Epidermal melanocyte (primary cell): ENCODE measurements around the gene CHST13.

Experiments
- DNase-seq: peaks from one replicate; pipeline ENCODE4 v3.0.0; 2011; ENCODE audit warnings: low spot score; ENCODE audit not compliant: insufficient read length

CHST13 gene, protein sequence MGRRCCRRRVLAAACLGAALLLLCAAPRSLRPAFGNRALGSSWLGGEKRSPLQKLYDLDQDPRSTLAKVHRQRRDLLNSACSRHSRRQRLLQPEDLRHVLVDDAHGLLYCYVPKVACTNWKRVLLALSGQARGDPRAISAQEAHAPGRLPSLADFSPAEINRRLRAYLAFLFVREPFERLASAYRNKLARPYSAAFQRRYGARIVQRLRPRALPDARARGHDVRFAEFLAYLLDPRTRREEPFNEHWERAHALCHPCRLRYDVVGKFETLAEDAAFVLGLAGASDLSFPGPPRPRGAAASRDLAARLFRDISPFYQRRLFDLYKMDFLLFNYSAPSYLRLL

DNA sequence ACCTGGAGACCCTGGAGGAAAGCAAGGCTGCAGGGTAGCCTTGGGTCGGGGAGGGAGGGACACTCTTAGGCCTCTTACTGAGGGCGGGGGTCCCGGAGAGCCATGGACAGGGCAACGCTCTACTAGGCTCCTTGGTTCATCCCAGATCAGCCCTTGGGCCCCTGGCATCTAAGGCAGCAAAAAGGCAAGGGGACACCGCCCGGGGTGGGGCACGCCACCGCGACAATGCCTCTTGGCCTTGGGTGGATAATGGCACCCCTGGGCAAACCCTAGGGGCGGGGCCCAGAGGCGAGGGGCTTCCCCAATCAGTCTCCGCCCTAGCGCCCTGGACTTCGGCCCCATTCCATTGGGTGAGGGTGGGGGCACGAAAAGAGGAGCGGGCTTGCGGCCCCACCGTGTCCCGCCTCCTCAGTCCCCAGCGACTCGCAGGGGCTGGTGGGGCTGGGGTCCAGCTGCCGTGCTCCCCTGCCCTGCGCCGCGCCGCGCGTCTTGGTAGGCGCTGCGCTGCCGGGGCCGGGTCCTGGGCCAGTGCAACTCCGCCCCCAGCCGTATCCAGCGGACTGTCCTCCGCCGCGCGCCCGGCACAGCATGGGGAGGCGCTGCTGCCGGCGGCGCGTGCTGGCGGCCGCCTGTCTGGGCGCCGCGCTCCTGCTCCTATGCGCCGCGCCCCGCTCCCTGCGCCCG lies at the start of gene CHST13:
TSS of gene CHST13 (plus strand) at position 411 of the 684 bp plus-strand sequence. CDS start at position 589, 178 bp downstream.
- DNase-seq, result no peak

DNA sequence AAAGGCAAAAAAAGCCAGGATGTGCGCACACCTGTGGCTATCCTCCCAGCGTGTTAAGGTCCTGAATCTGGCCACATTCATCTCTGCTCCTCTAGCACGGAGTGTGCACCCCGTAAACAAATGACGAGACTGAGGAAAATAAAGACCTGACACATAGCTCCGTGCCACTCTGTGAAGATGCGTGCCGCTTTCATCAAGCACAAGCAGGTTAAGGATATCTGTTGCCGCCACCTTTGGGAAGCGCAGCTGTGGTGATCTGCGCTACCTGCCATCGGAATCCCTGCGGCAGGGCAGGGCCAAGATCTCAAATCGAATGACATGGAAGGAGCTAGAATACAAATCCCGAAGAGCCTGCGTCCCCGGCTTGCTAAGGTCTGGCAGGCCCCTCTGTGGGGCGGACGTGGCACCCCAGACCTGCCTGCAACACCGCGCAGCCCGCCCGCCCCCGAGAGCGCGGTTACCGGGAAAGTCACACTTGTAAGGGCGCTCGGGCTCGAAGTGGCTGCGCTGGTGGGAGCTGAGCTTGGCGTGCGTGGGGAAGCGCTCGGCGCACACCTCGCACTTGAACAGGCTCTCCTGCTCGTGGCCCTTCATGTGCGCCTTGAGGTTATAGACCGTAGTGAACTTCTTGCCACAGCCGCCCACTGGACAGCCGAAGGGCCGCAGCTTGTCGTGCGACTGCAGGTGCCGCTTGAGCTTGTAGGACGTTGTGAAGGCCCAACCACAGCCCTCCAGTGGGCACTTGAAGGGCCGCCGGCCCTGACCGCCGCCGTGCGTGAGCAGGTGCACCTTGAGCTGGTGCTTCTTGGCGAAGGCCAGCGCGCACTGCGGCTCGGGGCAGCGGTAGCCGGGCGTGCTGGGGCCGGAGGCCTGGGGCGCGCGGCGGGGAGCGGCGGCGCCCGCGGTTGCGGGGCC lies 49.2 kb upstream of the CHST13 start:
- no peak for DNase-seq

DNA sequence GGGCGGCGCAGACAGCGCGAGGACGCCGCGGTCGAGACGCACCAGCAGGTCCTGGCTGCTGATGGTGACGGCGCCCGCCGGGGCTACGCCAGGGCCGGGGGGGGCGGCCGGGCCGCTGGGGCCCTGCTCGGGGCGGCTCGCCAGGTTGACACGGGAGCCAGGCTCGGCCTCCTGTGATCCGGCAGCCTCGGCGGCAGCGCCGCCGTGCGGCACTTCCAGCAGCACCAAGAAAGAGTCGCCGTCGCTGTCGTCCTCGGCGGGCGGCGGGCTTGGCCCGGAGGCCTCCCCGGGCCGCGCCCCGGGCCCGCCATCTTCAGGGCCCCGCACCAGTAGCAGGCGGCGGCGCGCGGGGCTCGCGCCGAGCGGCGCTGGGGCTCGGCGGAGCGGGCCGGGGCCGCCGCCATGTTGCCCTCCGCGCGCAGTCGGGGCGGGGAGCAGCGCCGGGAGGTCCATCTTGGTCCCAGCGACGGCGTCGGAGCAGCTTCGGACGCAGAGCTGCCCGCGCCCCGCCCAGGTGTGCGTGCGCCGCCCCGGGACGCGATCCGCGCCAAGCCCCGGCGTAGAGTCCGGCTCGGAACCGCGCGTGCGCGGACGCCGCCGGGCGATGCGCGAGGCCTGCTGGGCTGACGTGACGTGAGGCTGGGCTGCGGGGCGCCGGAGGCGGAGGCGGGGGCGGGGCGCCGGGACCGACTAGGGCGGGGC lies 48.4 kb upstream of the CHST13 start, which contains the start of gene ZXDC:
TSS of gene ZXDC (minus strand) at position 479 of the 702 bp plus-strand sequence. CDS start at position 453, 26 bp downstream.
- peak; percentile 99 for DNase-seq

DNA sequence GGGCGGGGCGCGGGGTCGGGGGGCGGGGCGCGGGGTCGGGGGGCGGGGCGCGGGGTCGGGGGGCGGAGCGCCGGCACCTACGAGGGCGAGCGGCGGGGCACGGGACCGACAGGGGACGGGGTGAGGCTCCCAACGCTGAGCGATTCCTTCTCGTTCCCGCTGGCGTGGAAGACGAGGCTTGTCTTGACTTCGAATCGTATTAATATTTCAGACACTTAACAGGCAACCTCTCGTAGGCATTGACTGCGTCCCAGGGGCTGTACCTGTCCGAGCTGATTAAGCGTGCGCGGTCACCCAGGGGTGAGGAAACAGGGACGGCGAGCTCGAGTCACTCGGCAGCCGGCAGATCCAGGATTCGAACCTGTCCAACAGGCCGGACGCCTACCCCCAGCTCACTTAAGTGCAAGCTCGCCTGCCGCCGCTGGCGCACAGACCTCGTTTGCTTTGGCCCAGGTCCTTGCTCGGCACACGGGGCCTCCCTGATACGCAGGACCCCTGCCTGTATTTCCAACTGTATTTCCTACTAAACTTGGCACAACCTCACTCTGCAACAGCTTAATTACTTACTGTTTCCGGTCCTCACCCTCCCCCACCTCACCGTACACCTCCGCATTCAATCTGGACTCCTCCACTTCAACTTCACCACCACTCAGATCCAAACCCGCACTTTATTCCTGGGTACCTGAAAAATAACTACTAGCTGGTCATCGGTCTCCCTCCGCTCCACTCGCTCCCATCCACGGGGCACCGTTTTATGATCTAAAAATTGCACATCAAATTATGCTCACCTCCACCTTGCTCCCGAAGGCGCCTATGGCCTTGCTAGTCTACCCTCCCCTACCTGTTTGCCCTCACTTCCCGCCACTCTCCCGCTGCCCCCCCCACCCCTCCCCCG lies 47.5 kb upstream of the CHST13 start:
- DNase-seq, result no peak

DNA sequence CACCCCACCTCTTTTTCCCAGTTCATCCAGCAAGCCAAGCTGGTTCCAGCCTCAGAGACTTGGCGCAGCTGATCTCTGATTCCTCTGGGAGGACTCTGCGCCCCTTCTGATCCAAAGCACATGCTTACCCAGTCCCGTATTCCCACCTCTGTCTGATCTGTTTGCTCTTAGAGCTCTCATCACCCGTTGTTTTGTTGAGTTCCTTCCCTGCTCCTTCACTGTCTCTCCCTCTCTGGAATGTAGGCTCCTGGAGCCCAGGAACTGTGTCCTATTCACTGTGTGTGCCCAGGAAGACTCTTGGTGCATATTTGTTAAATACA lies 46.9 kb upstream of the CHST13 start:
- DNase-seq, result no peak

DNA sequence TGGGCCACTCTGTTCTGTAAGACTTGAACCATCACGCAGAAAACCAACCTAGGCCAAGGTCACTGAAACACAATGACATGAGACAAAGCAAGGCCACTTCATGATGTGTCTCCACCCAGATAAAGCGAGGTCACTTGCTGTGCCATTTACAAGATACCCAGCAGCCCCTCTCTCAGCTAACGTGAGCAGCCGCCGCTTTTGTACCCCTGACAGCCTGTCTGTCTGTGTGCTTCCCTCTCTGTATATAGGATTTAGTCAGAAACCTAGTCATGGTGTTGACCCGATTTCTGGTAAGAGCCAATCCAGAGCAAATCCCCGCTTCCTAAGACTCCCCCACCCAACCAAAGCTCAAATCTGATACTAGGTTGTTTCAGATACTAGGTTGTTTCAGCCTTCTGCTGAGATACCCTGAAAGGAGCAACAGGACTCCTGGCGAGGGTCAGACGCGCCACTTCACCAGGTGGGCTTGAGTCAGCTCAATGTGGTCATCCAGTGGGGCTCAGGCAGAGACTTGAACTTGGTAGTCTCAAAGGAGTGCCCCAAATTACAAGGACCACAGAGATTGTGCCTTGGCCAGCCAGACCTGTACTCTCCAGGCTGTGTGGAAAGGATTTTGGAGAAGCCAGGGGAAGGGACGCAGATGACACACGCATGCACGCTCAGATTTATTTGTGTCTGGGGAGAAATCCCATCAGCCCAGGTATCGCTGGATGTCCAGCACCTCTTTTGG lies 45.2 kb upstream of the CHST13 start:
- no peak for DNase-seq

DNA sequence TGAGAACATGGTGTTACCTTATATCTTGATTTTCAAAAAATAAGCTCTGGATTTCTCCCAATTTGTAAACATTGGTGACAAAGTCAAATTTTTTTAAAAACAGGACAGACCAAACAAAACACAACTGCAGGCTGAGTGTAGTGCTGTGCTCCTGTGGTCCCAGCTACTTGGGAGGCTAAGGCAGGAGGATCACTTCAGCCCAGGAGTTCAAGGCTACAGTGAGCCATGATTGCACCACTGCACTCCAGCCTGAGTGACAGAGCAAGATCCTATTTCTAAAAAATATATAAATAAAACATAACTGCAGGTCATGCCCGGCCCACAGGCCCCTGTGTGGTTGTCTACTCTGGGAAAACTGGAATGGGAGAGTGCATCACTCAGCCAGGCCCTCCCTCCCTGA lies 44.3 kb upstream of the CHST13 start:
- DNase-seq, result no peak

DNA sequence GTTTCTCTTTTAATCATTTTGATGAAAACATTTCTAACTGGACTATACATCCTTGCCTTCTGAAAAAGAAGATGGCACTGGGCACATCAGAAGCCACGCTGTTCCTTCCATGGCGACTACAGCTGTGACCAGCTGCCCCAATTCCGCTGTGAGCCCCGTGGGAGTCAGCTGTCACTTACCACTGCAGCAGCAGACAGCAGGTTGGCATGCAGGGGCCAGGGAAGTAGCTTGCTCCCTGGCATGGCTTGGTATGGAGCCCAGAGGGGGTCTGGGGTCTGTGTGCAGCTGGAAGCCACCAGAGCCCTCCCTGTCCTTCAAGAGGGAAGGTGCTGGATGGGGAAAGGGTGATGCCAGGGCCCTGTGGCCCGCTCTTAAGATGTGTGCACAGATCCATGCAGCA lies 43.7 kb upstream of the CHST13 start:
- DNase-seq, result no peak

DNA sequence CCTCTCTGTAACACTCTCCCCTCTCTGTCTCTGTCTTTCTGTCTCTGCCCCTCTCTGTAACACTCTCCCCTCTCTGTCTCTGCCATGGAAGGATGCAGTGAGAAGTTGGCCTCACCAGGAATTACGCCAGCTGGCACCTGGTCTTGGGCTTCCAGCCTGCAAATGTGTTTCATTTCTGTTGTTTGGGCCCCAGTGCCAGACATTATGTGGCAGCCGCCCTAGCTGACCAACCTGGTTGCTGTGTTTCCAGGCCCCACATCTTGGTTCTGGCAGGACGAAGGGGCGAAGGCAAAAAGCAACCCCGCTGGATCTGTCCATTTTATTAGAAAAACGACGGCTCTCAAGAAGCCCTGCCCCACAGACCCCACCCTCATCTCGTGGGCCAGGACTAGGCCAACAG lies 43.1 kb upstream of the CHST13 start:
- DNase-seq, result no peak

DNA sequence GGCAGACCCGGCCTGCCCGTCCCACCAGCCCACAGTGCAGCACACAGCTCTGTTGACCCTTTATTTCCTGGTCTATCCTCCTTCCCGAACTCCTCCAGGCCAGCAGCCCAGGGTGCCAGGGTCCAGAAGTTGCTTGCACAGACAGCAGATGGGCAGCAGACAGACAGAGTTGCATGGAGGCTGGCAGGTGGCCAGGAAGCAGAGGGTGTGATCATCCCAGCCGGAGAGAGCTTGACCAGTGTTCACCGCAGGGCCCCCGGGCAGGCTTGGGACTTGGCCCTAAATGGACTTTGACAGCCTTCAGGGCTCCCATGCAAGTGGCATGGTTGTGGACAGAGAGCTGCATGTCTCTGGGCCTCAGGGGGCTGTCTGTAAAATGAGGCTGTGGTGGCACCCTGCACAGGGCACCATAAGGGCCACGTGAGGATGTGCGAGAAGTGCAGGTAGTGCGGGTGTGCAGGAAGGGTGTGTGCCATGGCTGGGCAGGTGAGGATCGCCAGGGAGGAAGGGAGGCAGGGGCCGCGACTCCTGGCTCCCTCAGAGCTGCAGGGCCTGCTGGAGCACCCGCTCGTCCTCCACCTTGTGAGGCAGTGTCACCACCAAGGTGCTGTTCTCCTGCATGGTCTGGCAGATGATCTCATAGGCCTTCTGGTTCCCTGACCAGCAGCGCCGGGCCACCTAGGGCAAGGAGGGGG lies 42.0 kb upstream of the CHST13 start:
- DNase-seq, result no peak

DNA sequence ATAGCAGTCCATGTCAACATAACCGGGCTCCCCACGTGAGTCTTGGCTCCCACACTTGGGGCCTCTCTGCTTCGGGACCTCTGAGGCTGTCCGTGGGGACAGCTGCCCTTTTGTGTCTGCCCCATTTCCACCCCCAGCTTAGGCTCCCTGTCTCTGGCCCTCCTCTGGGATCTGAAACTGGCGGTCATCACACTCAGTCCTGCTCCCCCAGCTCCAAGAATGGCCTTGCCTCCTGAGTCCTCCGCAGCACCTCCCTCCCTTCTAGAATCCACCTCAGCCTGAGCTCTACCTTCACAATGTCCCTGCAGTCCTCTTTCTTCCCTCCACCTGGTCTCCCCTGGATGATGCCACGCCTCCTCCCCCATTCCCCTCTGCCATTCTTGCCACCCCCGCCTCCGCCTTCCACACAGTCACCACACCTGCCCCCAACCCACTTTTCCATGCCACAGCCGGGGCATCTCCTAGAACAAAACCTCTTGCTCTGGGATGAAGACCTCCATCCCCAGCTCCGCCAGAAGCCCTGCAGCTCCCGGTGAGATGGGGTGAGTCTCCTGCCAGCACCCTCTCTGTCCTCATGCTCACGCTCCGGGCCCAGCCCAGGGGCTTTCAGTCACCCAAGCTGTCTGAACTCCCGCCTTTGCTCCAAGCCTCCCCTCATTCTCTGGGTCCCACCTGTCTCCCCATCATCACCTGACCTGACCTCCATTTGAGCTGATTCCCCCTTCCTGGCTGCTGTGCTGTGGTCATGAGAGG lies 41.3 kb upstream of the CHST13 start:
- DNase-seq, result no peak

DNA sequence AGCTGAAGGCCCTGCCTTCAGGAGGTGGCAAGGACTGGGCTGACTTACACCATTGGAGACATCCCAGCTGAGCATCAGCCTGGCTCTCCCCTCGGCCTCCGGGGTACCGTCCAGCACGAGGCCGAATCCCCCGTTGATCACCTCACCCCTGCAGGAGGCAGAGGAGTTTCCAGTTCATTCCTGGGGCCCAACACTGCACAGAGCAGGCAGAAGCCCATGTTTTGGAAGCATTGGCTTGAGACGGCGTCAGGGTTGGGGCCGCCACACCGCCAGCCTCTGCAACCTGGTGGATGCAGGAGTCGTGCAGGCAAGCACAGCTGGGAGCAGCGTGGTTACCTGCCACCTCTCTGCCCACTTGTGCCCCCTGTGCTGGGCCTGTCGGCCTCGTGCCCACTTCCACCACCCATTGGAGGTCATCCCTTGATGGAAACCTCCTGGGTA lies 40.6 kb upstream of the CHST13 start:
- no peak for DNase-seq

DNA sequence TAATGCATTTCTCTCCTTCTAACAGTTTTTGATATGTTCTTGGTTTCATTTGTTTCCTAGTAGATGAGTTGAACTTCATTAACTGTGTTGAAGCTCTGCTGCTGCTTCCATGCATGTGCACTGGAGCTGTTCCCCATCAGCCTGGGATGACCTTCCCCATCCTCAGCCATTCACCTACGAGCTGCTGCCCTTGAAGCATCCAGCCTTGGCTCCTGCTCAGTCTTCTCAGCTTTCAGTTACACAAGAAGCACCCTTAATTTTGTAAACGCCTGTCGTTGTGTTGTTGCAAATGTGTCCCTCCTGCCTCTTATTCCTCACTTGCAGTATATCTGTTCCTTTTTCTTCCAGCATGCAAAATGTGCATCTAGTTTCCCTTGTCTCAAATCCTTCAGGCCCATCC lies 39.8 kb upstream of the CHST13 start:
- no peak for DNase-seq

DNA sequence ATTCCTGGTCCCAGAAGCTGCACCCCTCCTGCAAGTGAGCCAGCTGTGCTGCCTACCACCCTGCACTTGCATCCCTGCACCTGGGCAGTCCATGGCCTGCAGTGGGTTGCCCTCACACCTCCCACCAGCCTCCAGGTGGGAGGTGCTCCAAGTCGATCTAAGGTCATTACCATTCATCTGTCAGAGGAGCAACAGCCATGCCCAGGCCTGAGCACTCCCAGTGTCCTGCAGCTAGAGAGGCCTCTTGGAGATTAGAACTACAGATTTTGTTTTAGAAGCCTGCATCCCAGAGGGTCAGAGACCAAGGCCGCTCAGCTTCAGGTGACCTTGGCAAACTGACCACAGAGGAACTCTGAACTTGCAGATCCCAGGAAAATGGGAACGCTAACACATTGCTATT lies 39.3 kb upstream of the CHST13 start:
- DNase-seq, result no peak

DNA sequence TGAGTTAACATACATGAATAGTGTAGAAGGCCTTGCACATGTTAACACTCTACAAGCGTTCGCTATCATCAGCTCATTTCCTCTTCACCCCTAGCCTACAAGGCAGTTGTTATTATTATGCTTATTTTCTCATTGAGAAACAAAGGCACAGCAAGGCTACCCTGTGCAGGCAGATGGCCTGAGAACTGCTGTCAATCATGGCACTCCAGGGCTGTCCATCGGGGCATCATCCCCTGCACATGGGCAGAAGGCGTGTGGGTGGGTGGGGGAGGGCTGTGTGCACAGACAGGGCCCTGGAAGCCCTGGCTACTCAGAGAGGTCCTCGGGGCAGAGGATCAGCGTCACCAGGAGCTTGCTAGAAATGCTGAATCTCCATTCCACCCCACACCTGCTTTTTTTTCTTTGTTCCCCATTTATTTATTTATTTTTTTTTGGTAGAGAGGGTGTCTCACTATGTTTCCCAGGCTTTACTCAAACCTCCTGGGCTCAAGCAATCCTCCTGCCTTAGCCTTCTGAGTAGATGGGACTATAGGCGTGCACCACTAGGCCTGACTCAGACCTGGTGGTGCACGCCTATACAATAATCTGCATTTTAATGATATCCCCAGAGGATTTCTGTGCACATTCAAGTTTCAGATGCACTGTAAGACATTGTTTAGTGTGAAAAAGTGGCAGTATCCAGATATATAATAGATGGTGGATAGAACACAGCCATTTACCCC lies 38.6 kb upstream of the CHST13 start:
- DNase-seq, result no peak

DNA sequence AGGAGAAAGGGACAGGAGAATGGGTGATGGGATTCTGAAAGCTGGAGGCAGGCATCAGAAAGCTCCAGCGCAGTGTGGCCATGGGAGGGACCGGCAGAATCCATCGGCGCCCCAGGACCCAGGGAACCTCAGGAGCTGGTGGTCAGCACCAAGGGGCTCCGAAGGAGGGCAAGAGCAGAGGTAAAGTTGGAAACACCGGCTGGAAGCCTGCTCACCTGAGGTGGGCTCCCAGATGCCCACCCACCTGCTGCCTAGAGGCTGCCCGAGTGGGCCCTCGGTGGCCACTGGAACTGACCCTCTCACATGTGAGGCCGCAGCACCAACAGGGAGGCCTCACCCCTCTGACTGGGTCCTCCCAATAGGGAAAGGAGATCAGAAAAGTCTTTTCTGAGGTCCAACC lies 38.0 kb upstream of the CHST13 start:
- DNase-seq, result no peak

DNA sequence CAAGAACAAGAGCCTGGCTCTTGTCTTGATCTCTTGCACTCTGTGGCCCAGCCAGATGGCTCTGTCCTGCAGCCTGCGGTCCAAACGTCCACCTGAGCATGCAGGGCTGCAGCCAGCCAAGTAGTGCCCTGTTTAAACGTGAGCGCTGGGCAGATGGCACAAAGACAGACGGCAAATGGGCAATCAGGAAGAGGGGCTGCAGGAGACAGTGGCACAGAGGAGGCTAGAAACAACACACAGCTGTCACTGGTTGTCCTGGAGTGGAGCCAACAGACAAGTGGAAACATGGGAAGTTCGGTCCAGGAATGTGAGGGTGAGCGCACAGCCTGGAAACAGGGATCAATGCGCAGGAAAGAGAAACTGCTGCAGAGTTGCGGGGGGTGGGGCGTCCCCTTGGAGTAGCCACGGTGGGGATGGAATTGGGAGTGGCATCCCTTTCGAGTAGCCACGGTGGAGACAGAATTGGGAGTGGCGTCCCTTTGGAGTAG lies 37.6 kb upstream of the CHST13 start:
- DNase-seq, result no peak
